ENCODE data around the gene NEK1. TPM values are rescaled to one million over a fixed set of nuclear protein-coding genes. Genes with fewer than 3 reads are reported as not detected.

The NEK1 gene
- total and polyA plus RNA-seq, 12 donors, result 4.2 to 23.0 (median 12.3) TPM

- 76 to 85% (median 81%) methylated on average over 2 of the region's 2 CpGs for WGBS, 4 donors
- Histone ChIP-seq H3K36me3 (replicated peaks in 1 of 2) (no peaks in the 10 kb centered on the region), H3K4me3 (no peak overlapping the region), H3K9me3 (replicated peaks in 1 of 3) (no peaks in the 10 kb centered on the region), H3K27ac (no peak overlapping the region), H3K27me3 (no peaks in the 10 kb centered on the region), H3K4me1 (replicated peaks in 1 of 2) (peaks cover 0 to 13% of the 10 kb centered on the region in 2 donors)
- TF ChIP-seq CTCF (IDR thresholded peaks at IDR 0.05) (no peak), POLR2A (IDR thresholded peaks at IDR 0.05) (no peak)
- intact Hi-C loops (cut with DNase I), result no loop called here
- no peak for DNase-seq
These were observed 214.6 kb downstream of the NEK1 start for GRCh38 chr4:169397762-169398161.

GRCh38 chr4:169385376-169385775, 227.0 kb downstream of the NEK1 start:
- DNase-seq, result no peak
- Histone ChIP-seq H3K27me3 (no peaks in the 10 kb centered on the region), H3K4me1 (replicated peaks in 1 of 2) (no peaks in the 10 kb centered on the region), H3K27ac (no peak overlapping the region), H3K9me3 (replicated peaks in 1 of 3) (no peaks in the 10 kb centered on the region), H3K4me3 (no peak overlapping the region), H3K36me3 (replicated peaks in 1 of 2) (no peaks in the 10 kb centered on the region)
- 49 to 77% (median 68%) methylated on average over 3 of the region's 3 CpGs for WGBS, 4 donors
- TF ChIP-seq CTCF (IDR thresholded peaks at IDR 0.05), result no peak
- TF ChIP-seq POLR2A (IDR thresholded peaks at IDR 0.05), result no peak
- intact Hi-C loops (cut with DNase I), result no loop called here

- intact Hi-C loops (cut with DNase I), result no loop called here
- Histone ChIP-seq H3K27ac (no peak overlapping the region), H3K27me3 (no peaks in the 10 kb centered on the region), H3K36me3 (replicated peaks in 1 of 2) (no peaks in the 10 kb centered on the region), H3K4me3 (no peak overlapping the region), H3K4me1 (replicated peaks in 1 of 2) (no peaks in the 10 kb centered on the region), H3K9me3 (replicated peaks in 1 of 3) (no peaks in the 10 kb centered on the region)
- TF ChIP-seq CTCF (IDR thresholded peaks at IDR 0.05), result no peak
- no peak for TF ChIP-seq POLR2A (IDR thresholded peaks at IDR 0.05)
- no peak for DNase-seq
- 82 to 86% (median 83%) methylated on average over 3 of the region's 3 CpGs for WGBS, 4 donors
These were observed 227.6 kb downstream of the NEK1 start for GRCh38 chr4:169384779-169385178.

- 63 to 74% (median 69%) methylated on average over 3 of the region's 3 CpGs for WGBS, 4 donors
These were observed 228.7 kb downstream of the NEK1 start for GRCh38 chr4:169383724-169384123.

More at GRCh38 chr4:169383724-169384123, 228.7 kb downstream of the NEK1 start:
- no peak overlapping the region for H3K4me3 ChIP-seq
- no peaks in the 10 kb centered on the region for H3K4me1 ChIP-seq (replicated peaks in 1 of 2)
- no peaks in the 10 kb centered on the region for H3K36me3 ChIP-seq (replicated peaks in 1 of 2)
- H3K27ac ChIP-seq, result no peak overlapping the region
- intact Hi-C loops (cut with DNase I), result no loop called here
- DNase-seq, result no peak
- H3K27me3 ChIP-seq, result no peaks in the 10 kb centered on the region
- no peaks in the 10 kb centered on the region for H3K9me3 ChIP-seq (replicated peaks in 1 of 3)
- no peak for TF ChIP-seq POLR2A (IDR thresholded peaks at IDR 0.05)
- no peak for TF ChIP-seq CTCF (IDR thresholded peaks at IDR 0.05)
